HEK293 (cell line): ENCODE measurements around the gene PLPP7.

ENCODE experiments used
- CTCF ChIA-PET: fragments of 350-600 bp; formaldehyde crosslinking; extraction: SDS; loops from one replicate; lab custom pipeline; 2021; ENCODE audit warnings: antibody characterized with exemption; lab: Yijun Ruan, JAX
- POLR2A ChIA-PET: fragments of 300-600 bp; formaldehyde crosslinking; extraction: SDS; loops from one replicate; lab custom pipeline; 2020; ENCODE audit warnings: antibody characterized with exemption, inconsistent platforms; lab: Yijun Ruan, JAX
- H3K27ac ChIP-seq: fragments of 200-500 bp; sonication (Bioruptor generic); 2 replicates; pipeline ENCODE4 v1.5.1; 2014; ENCODE audit warnings: low read depth, low read length, control low read depth, inconsistent platforms; ENCODE audit errors: extremely low read depth
- H3K36me3 ChIP-seq, 2 experiments: fragments of 200-500 bp in 1 of 2; sonication (Bioruptor generic) in 1 of 2; 1 replicate in 1 of 2; 2 replicates in 1 of 2; pipeline ENCODE4 v1.5.1; 2014 to 2017; ENCODE audit warnings: inconsistent platforms in 2 of 2, low read length in 2 of 2; ENCODE audit not compliant: control insufficient read depth in 2 of 2, insufficient read depth in 1 of 2
- H3K4me1 ChIP-seq: fragments of 200-500 bp; sonication (Bioruptor generic); 2 replicates; pipeline ENCODE4 v1.5.1; 2014; ENCODE audit warnings: mild to moderate bottlenecking, low read length, inconsistent platforms; ENCODE audit not compliant: control insufficient read depth, insufficient read depth
- H3K4me3 ChIP-seq: 2 replicates; pipeline ENCODE4 v1.5.1; 2011; ENCODE audit warnings: low read depth, mild to moderate bottlenecking, control low read depth, low read length, moderate library complexity
- H3K9me3 ChIP-seq: fragments of 200-500 bp; sonication (Bioruptor generic); 2 replicates; pipeline ENCODE4 v1.5.1; 2014; ENCODE audit warnings: low read depth, low read length, inconsistent platforms; ENCODE audit not compliant: control insufficient read depth, insufficient read depth
- MEIS1 ChIP-seq: sonication (generic); formaldehyde crosslinking; IDR thresholded peaks from 2 replicates; pipeline ENCODE4 v1.8.1; 2022; ENCODE audit warnings: missing genetic modification reagents, mild to moderate bottlenecking, borderline replicate concordance
- REPIN1 ChIP-seq: fragments of 450-650 bp; formaldehyde crosslinking; IDR thresholded peaks from 2 replicates; pipeline ENCODE4 v1.5.1; 2017; ENCODE audit warnings: missing biosample characterization, missing genetic modification characterization, low read depth
- WT1 ChIP-seq: fragments of 450-650 bp; formaldehyde crosslinking; IDR thresholded peaks from 2 replicates; pipeline ENCODE4 v1.5.1; 2016; ENCODE audit warnings: missing biosample characterization, missing genetic modification characterization
- ZFP3 ChIP-seq: fragments of 450-650 bp; formaldehyde crosslinking; IDR thresholded peaks from 2 replicates; pipeline ENCODE4 v1.5.1; 2016; ENCODE audit warnings: low read depth, missing biosample characterization, missing genetic modification characterization
- ZNF112 ChIP-seq: fragments of 450-650 bp; formaldehyde crosslinking; IDR thresholded peaks from 2 replicates; pipeline ENCODE4 v1.5.0; 2017; ENCODE audit warnings: missing biosample characterization, missing genetic modification characterization
- ZNF146 ChIP-seq: fragments of 450-650 bp; formaldehyde crosslinking; IDR thresholded peaks from 2 replicates; pipeline ENCODE4 v1.5.1; 2016; ENCODE audit warnings: missing biosample characterization, missing genetic modification characterization
- ZNF211 ChIP-seq: fragments of 450-650 bp; formaldehyde crosslinking; IDR thresholded peaks from 2 replicates; pipeline ENCODE4 v1.5.1; 2016; ENCODE audit warnings: low read depth, missing biosample characterization, missing genetic modification characterization
- ZNF23 ChIP-seq: fragments of 450-650 bp; formaldehyde crosslinking; IDR thresholded peaks from 2 replicates; pipeline ENCODE4 v1.5.1; 2016; ENCODE audit warnings: missing biosample characterization, missing genetic modification characterization, borderline replicate concordance
- ZNF248 ChIP-seq: fragments of 450-650 bp; formaldehyde crosslinking; IDR thresholded peaks from 2 replicates; pipeline ENCODE4 v1.5.1; 2017; ENCODE audit warnings: missing biosample characterization, missing genetic modification characterization
- ZNF292 ChIP-seq: fragments of 450-650 bp; formaldehyde crosslinking; IDR thresholded peaks from 2 replicates; pipeline ENCODE4 v1.5.1; 2016; ENCODE audit warnings: low read depth, missing biosample characterization, missing genetic modification characterization, borderline replicate concordance
- ZNF544 ChIP-seq: fragments of 450-650 bp; formaldehyde crosslinking; IDR thresholded peaks from 2 replicates; pipeline ENCODE4 v1.5.0; 2017; ENCODE audit warnings: missing biosample characterization, missing genetic modification characterization
- ZNF585B ChIP-seq: fragments of 450-650 bp; formaldehyde crosslinking; IDR thresholded peaks from 2 replicates; pipeline ENCODE4 v1.5.1; 2016; ENCODE audit warnings: missing biosample characterization, missing genetic modification characterization
- ZNF621 ChIP-seq: fragments of 450-650 bp; formaldehyde crosslinking; IDR thresholded peaks from 2 replicates; pipeline ENCODE4 v1.5.1; 2017; ENCODE audit warnings: missing biosample characterization, missing genetic modification characterization
- ZNF624 ChIP-seq: fragments of 450-650 bp; formaldehyde crosslinking; IDR thresholded peaks from 2 replicates; pipeline ENCODE4 v1.5.1; 2017; ENCODE audit warnings: missing biosample characterization, missing genetic modification characterization
- ZNF629 ChIP-seq: fragments of 450-650 bp; formaldehyde crosslinking; IDR thresholded peaks from 2 replicates; pipeline ENCODE4 v1.5.1; 2017; ENCODE audit warnings: missing biosample characterization, missing genetic modification characterization
- ZNF660 ChIP-seq: fragments of 450-650 bp; IDR thresholded peaks from 2 replicates; pipeline ENCODE4 v1.5.1; 2018; ENCODE audit warnings: missing biosample characterization, mild to moderate bottlenecking, missing genetic modification characterization
- ZNF677 ChIP-seq: fragments of 450-650 bp; IDR thresholded peaks from 2 replicates; pipeline ENCODE4 v1.5.0; 2018; ENCODE audit warnings: missing biosample characterization, mild to moderate bottlenecking, missing genetic modification characterization, moderate library complexity
- ZNF791 ChIP-seq: fragments of 450-650 bp; formaldehyde crosslinking; IDR thresholded peaks from 2 replicates; pipeline ENCODE4 v1.5.1; 2016; ENCODE audit warnings: missing biosample characterization, missing genetic modification characterization
- TF ChIP-seq, protein P1 (sequence below): fragments of 450-650 bp; formaldehyde crosslinking; conservative IDR thresholded peaks from 2 replicates; pipeline ENCODE4 v1.5.1; 2016; ENCODE audit warnings: low read depth, missing biosample characterization, missing genetic modification characterization
- TF ChIP-seq, protein P2 (sequence below): fragments of 450-650 bp; formaldehyde crosslinking; IDR thresholded peaks from 2 replicates; pipeline ENCODE4 v1.5.1; 2016; ENCODE audit warnings: missing biosample characterization, missing genetic modification characterization
- TF ChIP-seq, protein P3 (sequence below): fragments of 450-650 bp; formaldehyde crosslinking; IDR thresholded peaks from 2 replicates; pipeline ENCODE4 v1.5.0; 2017; ENCODE audit warnings: missing biosample characterization, missing genetic modification characterization, borderline replicate concordance
- TF ChIP-seq, protein P4 (sequence below): fragments of 450-650 bp; formaldehyde crosslinking; IDR thresholded peaks from 2 replicates; pipeline ENCODE4 v1.5.1; 2016; ENCODE audit warnings: missing biosample characterization, missing genetic modification characterization
- TF ChIP-seq, protein P5 (sequence below): fragments of 450-650 bp; formaldehyde crosslinking; IDR thresholded peaks from 2 replicates; pipeline ENCODE4 v1.5.1; 2016; ENCODE audit warnings: missing biosample characterization, missing genetic modification characterization, low read depth

The PLPP7 gene

DNA sequence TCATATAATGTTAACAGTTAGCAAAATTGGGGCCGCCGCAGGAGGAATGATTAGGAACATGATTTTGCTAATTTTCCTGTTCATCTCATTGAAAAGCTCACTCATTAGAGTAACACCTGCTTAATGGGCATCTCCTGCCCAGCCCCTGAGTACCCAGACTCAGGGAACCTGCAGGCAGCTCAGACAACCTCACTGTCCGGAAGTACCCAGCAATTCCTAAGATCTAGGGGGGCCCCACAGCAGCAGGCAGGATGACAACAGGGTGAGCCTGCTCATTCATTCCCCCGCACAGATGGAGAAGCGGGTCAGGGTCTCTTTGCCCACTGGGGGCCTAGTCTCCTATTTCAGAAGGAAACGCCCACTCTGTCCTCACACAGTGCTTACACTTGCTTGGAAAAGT, 25.8 kb upstream of the PLPP7 start (continued):
- TF ChIP-seq, protein P1, sequence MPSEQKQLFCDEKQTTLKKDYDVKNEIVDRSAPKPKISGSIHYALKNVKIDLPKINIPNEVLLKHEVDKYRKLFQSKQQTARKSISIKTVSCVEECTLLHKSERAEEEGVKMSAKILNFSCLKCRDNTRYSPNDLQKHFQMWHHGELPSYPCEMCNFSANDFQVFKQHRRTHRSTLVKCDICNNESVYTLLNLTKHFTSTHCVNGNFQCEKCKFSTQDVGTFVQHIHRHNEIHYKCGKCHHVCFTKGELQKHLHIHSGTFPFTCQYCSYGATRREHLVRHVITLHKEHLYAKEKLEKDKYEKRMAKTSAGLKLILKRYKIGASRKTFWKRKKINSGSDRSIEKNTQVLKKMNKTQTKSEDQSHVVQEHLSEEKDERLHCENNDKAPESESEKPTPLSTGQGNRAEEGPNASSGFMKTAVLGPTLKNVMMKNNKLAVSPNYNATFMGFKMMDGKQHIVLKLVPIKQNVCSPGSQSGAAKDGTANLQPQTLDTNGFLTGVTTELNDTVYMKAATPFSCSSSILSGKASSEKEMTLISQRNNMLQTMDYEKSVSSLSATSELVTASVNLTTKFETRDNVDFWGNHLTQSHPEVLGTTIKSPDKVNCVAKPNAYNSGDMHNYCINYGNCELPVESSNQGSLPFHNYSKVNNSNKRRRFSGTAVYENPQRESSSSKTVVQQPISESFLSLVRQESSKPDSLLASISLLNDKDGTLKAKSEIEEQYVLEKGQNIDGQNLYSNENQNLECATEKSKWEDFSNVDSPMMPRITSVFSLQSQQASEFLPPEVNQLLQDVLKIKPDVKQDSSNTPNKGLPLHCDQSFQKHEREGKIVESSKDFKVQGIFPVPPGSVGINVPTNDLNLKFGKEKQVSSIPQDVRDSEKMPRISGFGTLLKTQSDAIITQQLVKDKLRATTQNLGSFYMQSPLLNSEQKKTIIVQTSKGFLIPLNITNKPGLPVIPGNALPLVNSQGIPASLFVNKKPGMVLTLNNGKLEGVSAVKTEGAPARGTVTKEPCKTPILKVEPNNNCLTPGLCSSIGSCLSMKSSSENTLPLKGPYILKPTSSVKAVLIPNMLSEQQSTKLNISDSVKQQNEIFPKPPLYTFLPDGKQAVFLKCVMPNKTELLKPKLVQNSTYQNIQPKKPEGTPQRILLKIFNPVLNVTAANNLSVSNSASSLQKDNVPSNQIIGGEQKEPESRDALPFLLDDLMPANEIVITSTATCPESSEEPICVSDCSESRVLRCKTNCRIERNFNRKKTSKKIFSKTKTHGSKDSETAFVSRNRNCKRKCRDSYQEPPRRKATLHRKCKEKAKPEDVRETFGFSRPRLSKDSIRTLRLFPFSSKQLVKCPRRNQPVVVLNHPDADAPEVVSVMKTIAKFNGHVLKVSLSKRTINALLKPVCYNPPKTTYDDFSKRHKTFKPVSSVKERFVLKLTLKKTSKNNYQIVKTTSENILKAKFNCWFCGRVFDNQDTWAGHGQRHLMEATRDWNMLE (tag by site-specific recombination): no peak
- no peak for TF ChIP-seq MEIS1 (CRISPR knock-in tag)
- TF ChIP-seq ZNF544: no peak
- TF ChIP-seq, protein P2, sequence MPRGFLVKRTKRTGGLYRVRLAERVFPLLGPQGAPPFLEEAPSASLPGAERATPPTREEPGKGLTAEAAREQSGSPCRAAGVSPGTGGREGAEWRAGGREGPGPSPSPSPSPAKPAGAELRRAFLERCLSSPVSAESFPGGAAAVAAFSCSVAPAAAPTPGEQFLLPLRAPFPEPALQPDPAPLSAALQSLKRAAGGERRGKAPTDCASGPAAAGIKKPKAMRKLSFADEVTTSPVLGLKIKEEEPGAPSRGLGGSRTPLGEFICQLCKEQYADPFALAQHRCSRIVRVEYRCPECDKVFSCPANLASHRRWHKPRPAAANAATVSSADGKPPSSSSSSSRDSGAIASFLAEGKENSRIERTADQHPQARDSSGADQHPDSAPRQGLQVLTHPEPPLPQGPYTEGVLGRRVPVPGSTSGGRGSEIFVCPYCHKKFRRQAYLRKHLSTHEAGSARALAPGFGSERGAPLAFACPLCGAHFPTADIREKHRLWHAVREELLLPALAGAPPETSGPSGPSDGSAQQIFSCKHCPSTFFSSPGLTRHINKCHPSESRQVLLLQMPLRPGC (tag by site-specific recombination): no peak
- no peak for TF ChIP-seq ZNF23 (tag by site-specific recombination)

DNA sequence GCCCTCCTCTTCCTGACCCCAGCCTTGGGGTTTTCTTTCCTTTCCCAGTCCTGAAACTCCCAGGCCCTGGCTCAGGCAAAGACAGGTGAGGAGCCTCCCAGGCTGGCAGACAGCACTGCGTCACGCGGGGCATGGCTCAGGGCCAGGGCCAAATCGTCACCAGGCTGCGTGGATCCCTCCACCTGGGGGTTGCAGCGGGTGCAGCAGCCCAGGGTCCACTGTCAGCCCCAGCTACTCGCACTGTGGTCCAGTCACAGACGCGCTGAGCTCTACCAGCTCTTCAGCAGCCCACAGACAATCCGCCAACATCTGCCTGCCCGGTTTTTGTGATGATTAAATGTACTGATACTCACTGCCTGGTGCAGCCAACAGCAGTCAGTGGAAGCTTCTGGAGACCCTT, 25.3 kb upstream of the PLPP7 start:
- ChIA-PET POLR2A (no interaction called here), CTCF (no interaction called here)

More for the DNA sequence above, 25.3 kb upstream of the PLPP7 start:
- Histone ChIP-seq H3K4me1 (no peaks in the 10 kb centered on the region), H3K9me3 (no peaks in the 10 kb centered on the region), H3K36me3 (no peaks in the 10 kb centered on the region), H3K4me3 (no peak overlapping the region), H3K27ac (no peak overlapping the region)
- TF ChIP-seq ZNF621 (tag by site-specific recombination) (no peak), ZNF544 (no peak), ZNF146 (tag by site-specific recombination) (no peak), ZNF585B (no peak), REPIN1 (tag by site-specific recombination) (no peak), WT1 (tag by site-specific recombination) (no peak), ZNF791 (tag by site-specific recombination) (no peak), ZNF112 (no peak), ZNF211 (tag by site-specific recombination) (no peak), ZNF660 (tag by site-specific recombination) (no peak), ZNF248 (tag by site-specific recombination) (no peak), ZNF629 (tag by site-specific recombination) (no peak), ZNF292 (tag by site-specific recombination) (no peak), ZFP3 (tag by site-specific recombination) (no peak), ZNF624 (tag by site-specific recombination) (no peak), ZNF677 (tag by site-specific recombination) (no peak)
- TF ChIP-seq, protein P3, sequence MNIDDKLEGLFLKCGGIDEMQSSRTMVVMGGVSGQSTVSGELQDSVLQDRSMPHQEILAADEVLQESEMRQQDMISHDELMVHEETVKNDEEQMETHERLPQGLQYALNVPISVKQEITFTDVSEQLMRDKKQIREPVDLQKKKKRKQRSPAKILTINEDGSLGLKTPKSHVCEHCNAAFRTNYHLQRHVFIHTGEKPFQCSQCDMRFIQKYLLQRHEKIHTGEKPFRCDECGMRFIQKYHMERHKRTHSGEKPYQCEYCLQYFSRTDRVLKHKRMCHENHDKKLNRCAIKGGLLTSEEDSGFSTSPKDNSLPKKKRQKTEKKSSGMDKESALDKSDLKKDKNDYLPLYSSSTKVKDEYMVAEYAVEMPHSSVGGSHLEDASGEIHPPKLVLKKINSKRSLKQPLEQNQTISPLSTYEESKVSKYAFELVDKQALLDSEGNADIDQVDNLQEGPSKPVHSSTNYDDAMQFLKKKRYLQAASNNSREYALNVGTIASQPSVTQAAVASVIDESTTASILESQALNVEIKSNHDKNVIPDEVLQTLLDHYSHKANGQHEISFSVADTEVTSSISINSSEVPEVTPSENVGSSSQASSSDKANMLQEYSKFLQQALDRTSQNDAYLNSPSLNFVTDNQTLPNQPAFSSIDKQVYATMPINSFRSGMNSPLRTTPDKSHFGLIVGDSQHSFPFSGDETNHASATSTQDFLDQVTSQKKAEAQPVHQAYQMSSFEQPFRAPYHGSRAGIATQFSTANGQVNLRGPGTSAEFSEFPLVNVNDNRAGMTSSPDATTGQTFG: no peak
- TF ChIP-seq, protein P4, sequence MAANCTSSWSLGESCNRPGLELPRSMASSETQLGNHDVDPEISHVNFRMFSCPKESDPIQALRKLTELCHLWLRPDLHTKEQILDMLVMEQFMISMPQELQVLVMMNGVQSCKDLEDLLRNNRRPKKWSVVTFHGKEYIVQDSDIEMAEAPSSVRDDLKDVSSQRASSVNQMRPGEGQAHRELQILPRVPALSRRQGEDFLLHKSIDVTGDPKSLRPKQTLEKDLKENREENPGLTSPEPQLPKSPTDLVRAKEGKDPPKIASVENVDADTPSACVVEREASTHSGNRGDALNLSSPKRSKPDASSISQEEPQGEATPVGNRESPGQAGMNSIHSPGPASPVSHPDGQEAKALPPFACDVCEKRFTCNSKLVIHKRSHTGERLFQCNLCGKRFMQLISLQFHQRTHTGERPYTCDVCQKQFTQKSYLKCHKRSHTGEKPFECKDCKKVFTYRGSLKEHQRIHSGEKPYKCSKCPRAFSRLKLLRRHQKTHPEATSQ (tag by site-specific recombination): no peak
- TF ChIP-seq, protein P5, sequence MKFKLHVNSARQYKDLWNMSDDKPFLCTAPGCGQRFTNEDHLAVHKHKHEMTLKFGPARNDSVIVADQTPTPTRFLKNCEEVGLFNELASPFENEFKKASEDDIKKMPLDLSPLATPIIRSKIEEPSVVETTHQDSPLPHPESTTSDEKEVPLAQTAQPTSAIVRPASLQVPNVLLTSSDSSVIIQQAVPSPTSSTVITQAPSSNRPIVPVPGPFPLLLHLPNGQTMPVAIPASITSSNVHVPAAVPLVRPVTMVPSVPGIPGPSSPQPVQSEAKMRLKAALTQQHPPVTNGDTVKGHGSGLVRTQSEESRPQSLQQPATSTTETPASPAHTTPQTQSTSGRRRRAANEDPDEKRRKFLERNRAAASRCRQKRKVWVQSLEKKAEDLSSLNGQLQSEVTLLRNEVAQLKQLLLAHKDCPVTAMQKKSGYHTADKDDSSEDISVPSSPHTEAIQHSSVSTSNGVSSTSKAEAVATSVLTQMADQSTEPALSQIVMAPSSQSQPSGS: no peak
